ENCODE results near the gene USP44. TPM values are rescaled to one million over a fixed set of nuclear protein-coding genes. Genes with fewer than 3 reads are reported as not detected.

The USP44 gene
- total and polyA plus RNA-seq, 2 of the 13 experiments (the other 11 are each of a cell fraction or from before 2014, with no cell fraction given) = 0.05 to 0.07 TPM

GRCh38 chr12:95593266-95593871, 42.1 kb upstream of the USP44 start:
- Histone ChIP-seq H3K27me3 (ENCODE audit: control insufficient read depth in 1 of 2, insufficient read depth in 2 of 2, low read length in 2 of 2) (no peaks in the 10 kb centered on the region), H3K9me3 (ENCODE audit: low read length) (no peaks in the 10 kb centered on the region), H3K79me2 (ENCODE audit: insufficient read depth, low read length) (no peaks in the 10 kb centered on the region), H3K4me3 (replicated peaks in 1 of 3; ENCODE audit: insufficient read depth in 1 of 3, low read depth in 2 of 3, low read length in 3 of 3) (no peak overlapping the region), H3K36me3 (replicated peaks in 1 of 2; ENCODE audit: control insufficient read depth in 1 of 2, insufficient read depth in 2 of 2, low read length in 2 of 2) (no peaks in the 10 kb centered on the region), H3K4me2 (ENCODE audit: low read depth, low read length) (no peak overlapping the region), H2AFZ (ENCODE audit: low read length) (no peak overlapping the region), H4K20me1 (ENCODE audit: insufficient read depth, low read length) (no peaks in the 10 kb centered on the region), H3K4me1 (ENCODE audit: insufficient read depth, low read length) (no peaks in the 10 kb centered on the region), H3K27ac (ENCODE audit: extremely low read length, insufficient read depth, low read length) (no peak overlapping the region), H3K9ac (ENCODE audit: insufficient read depth, low read depth, low read length) (no peak overlapping the region)
- FAIRE-seq (no peak), ATAC-seq (no peak), DNase-seq (ENCODE audit: low spot score) (no peak)
- ChIA-PET POLR2A (no interaction called here), CTCF (ENCODE audit: low intra/inter-chr PET ratio, low total read pairs) (no interaction called here)
- 16% methylated on average over 7 of the region's 7 CpGs for WGBS (ENCODE audit: low lambda C conversion rate)
- no TSS peak for BruUV-seq (replicated peaks)
- in situ Hi-C loops (cut with HindIII; ENCODE audit: extremely low pct_ligation_motif_present, low pct_unique_long_range_greater_than_20kb) = loop anchor here (25.0 kb wide), 1 partner anchor 394 kb away; the partner anchor contains the start of gene HAL
- intact Hi-C loops (cut with micrococcal nuclease; ENCODE audit: unreplicated experiment) = no loop called here
- TF ChIP-seq U2AF2 (IDR thresholded peaks at IDR 0.05; ENCODE audit: low read depth, low read length) (no peak), ARNT2 (CRISPR knock-in tag; IDR thresholded peaks at IDR 0.05; ENCODE audit: low read depth) (no peak), CCAR2 (optimal IDR thresholded peaks at IDR 0.05; ENCODE audit: low read depth, low read length) (no peak), NR2C2 (CRISPR knock-in tag; IDR thresholded peaks at IDR 0.05; ENCODE audit: borderline replicate concordance) (no peak), ZNF337 (CRISPR knock-in tag; IDR thresholded peaks at IDR 0.05; ENCODE audit: borderline replicate concordance, low read depth) (no peak), ZNF841 (CRISPR knock-in tag; IDR thresholded peaks at IDR 0.05; ENCODE audit: borderline replicate concordance) (no peak), ZNF446 (CRISPR knock-in tag; IDR thresholded peaks at IDR 0.05) (no peak), ZBTB49 (CRISPR knock-in tag; IDR thresholded peaks at IDR 0.05; ENCODE audit: borderline replicate concordance) (no peak), ZNF460 (CRISPR knock-in tag; IDR thresholded peaks at IDR 0.05; ENCODE audit: borderline replicate concordance) (no peak), ZNF766 (CRISPR knock-in tag; IDR thresholded peaks at IDR 0.05; ENCODE audit: borderline replicate concordance) (no peak), KDM5B (CRISPR knock-in tag; IDR thresholded peaks at IDR 0.05; ENCODE audit: borderline replicate concordance) (no peak), ZNF333 (CRISPR knock-in tag; IDR thresholded peaks at IDR 0.05; ENCODE audit: borderline replicate concordance) (no peak)
- TF ChIP-seq, protein P1, sequence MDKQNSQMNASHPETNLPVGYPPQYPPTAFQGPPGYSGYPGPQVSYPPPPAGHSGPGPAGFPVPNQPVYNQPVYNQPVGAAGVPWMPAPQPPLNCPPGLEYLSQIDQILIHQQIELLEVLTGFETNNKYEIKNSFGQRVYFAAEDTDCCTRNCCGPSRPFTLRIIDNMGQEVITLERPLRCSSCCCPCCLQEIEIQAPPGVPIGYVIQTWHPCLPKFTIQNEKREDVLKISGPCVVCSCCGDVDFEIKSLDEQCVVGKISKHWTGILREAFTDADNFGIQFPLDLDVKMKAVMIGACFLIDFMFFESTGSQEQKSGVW (CRISPR knock-in tag; IDR thresholded peaks at IDR 0.05; ENCODE audit: borderline replicate concordance) = no peak
- TF ChIP-seq, protein P2, sequence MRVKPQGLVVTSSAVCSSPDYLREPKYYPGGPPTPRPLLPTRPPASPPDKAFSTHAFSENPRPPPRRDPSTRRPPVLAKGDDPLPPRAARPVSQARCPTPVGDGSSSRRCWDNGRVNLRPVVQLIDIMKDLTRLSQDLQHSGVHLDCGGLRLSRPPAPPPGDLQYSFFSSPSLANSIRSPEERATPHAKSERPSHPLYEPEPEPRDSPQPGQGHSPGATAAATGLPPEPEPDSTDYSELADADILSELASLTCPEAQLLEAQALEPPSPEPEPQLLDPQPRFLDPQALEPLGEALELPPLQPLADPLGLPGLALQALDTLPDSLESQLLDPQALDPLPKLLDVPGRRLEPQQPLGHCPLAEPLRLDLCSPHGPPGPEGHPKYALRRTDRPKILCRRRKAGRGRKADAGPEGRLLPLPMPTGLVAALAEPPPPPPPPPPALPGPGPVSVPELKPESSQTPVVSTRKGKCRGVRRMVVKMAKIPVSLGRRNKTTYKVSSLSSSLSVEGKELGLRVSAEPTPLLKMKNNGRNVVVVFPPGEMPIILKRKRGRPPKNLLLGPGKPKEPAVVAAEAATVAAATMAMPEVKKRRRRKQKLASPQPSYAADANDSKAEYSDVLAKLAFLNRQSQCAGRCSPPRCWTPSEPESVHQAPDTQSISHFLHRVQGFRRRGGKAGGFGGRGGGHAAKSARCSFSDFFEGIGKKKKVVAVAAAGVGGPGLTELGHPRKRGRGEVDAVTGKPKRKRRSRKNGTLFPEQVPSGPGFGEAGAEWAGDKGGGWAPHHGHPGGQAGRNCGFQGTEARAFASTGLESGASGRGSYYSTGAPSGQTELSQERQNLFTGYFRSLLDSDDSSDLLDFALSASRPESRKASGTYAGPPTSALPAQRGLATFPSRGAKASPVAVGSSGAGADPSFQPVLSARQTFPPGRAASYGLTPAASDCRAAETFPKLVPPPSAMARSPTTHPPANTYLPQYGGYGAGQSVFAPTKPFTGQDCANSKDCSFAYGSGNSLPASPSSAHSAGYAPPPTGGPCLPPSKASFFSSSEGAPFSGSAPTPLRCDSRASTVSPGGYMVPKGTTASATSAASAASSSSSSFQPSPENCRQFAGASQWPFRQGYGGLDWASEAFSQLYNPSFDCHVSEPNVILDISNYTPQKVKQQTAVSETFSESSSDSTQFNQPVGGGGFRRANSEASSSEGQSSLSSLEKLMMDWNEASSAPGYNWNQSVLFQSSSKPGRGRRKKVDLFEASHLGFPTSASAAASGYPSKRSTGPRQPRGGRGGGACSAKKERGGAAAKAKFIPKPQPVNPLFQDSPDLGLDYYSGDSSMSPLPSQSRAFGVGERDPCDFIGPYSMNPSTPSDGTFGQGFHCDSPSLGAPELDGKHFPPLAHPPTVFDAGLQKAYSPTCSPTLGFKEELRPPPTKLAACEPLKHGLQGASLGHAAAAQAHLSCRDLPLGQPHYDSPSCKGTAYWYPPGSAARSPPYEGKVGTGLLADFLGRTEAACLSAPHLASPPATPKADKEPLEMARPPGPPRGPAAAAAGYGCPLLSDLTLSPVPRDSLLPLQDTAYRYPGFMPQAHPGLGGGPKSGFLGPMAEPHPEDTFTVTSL (CRISPR knock-in tag; IDR thresholded peaks at IDR 0.05; ENCODE audit: borderline replicate concordance) = no peak

Measured in HepG2 (cell line).